Measurements from ENCODE around the gene RREB1. TPM values are rescaled to one million over a fixed set of nuclear protein-coding genes. Genes with fewer than 3 reads are reported as not detected.

Gene RREB1
- total and polyA plus RNA-seq, 7 donors: 6.0 to 31.9 (median 20.7) TPM

- H3K27ac ChIP-seq: peak overlapping the region in 1 of 4 donors; percentile 27
- H3K36me3 ChIP-seq: peaks cover 16 to 54% (median 40%) of the 10 kb centered on the region in 4 donors
These were observed 144.0 kb downstream of the RREB1 start for GRCh38 chr6:7251646-7252260.

GRCh38 chr6:7252390-7252789 is 144.6 kb downstream of the RREB1 start:
- Histone ChIP-seq H3K36me3 (peaks cover 12 to 48% (median 34%) of the 10 kb centered on the region in 4 donors), H3K9me3 (peaks cover 0 to 6% (median 3%) of the 10 kb centered on the region in 4 donors), H3K4me3 (no peak overlapping the region), H3K27ac (peak overlapping the region in 1 of 4 donors; percentile 27), H3K4me1 (no peaks in the 10 kb centered on the region), H3K27me3 (no peaks in the 10 kb centered on the region)
- WGBS, 2 donors: 93 to 94% methylated on average over 4 of the region's 4 CpGs
- intact Hi-C loops (cut with DNase I): no loop called here
- no peak for TF ChIP-seq CTCF (IDR thresholded peaks at IDR 0.05)
- no peak for TF ChIP-seq EP300 (IDR thresholded peaks at IDR 0.05)
- TF ChIP-seq POLR2A (IDR thresholded peaks at IDR 0.05): no peak
- TF ChIP-seq POLR2AphosphoS5 (IDR thresholded peaks at IDR 0.05): no peak
- DNase-seq: no peak

More at GRCh38 chr6:7251646-7252260, 144.0 kb downstream of the RREB1 start:
- Histone ChIP-seq H3K9me3 (peaks cover 0 to 6% (median 3%) of the 10 kb centered on the region in 4 donors), H3K4me3 (no peak overlapping the region), H3K27me3 (no peaks in the 10 kb centered on the region), H3K4me1 (no peaks in the 10 kb centered on the region)
- intact Hi-C loops (cut with DNase I): no loop called here
- 90% methylated on average over 6 of the region's 6 CpGs for WGBS, 2 donors
- no peak for TF ChIP-seq POLR2A (IDR thresholded peaks at IDR 0.05)
- TF ChIP-seq CTCF (IDR thresholded peaks at IDR 0.05): no peak
- no peak for TF ChIP-seq EP300 (IDR thresholded peaks at IDR 0.05)
- no peak for TF ChIP-seq POLR2AphosphoS5 (IDR thresholded peaks at IDR 0.05)
- DNase-seq: no peak

- no peaks in the 10 kb centered on the region for H3K4me1 ChIP-seq
- peaks cover 0 to 20% (median 6%) of the 10 kb centered on the region in 4 donors for H3K36me3 ChIP-seq
- intact Hi-C loops (cut with DNase I): no loop called here
- WGBS, 2 donors: 63 to 85% methylated on average over 12 of the region's 12 CpGs
- H3K27me3 ChIP-seq: no peaks in the 10 kb centered on the region
- DNase-seq: no peak
- peaks cover 0 to 6% (median 3%) of the 10 kb centered on the region in 4 donors for H3K9me3 ChIP-seq
- peak overlapping the region in 3 of 4 donors; percentile 43 to 52 (median 49) for H3K27ac ChIP-seq
- no peak overlapping the region for H3K4me3 ChIP-seq
- TF ChIP-seq CTCF (IDR thresholded peaks at IDR 0.05) (no peak), POLR2AphosphoS5 (IDR thresholded peaks at IDR 0.05) (peak in 1 of 4 donors; percentile 6)
These were observed 147.4 kb downstream of the RREB1 start for GRCh38 chr6:7254980-7255835.

GRCh38 chr6:7255918-7256317 is 148.2 kb downstream of the RREB1 start:
- WGBS, 2 donors: 94 to 97% methylated on average over 5 of the region's 5 CpGs
- TF ChIP-seq POLR2AphosphoS5 (IDR thresholded peaks at IDR 0.05) (no peak), POLR2A (IDR thresholded peaks at IDR 0.05) (no peak), CTCF (IDR thresholded peaks at IDR 0.05) (no peak), EP300 (IDR thresholded peaks at IDR 0.05) (no peak)
- no peak for DNase-seq
- Histone ChIP-seq H3K4me3 (no peak overlapping the region), H3K36me3 (peaks cover 0 to 13% (median 1%) of the 10 kb centered on the region in 4 donors), H3K27ac (peak overlapping the region in 1 of 4 donors; percentile 52), H3K4me1 (peaks cover 0 to 6% (median 3%) of the 10 kb centered on the region in 4 donors), H3K9me3 (peaks cover 0 to 6% (median 3%) of the 10 kb centered on the region in 4 donors), H3K27me3 (no peaks in the 10 kb centered on the region)
- intact Hi-C loops (cut with DNase I): no loop called here

Data from sigmoid colon (tissue), 7 donors.